BLaER1 treated with 17β-estradiol and CSF1 and Interleukin-3, amounts not matched to agents 10 nM and 100 nM (cell line): ENCODE results near the gene SUPT3H.
"Not testable (repeated sequence)": the region's sequence is repeated elsewhere in the genome, so short reads cannot be mapped to it uniquely, and the experiment has no call there.

ENCODE experiments used
- H3K27ac ChIP-seq, 11 experiments: shearing (Covaris generic); formaldehyde crosslinking; 2 replicates each; pipeline ENCODE4 v1.8.1; 2022
- H3K27me3 ChIP-seq, 11 experiments: shearing (Covaris generic); formaldehyde crosslinking; 2 replicates each; pipeline ENCODE4 v1.8.1; 2022
- H3K36me3 ChIP-seq, 11 experiments: shearing (Covaris generic); formaldehyde crosslinking; 2 replicates each; pipeline ENCODE4 v1.8.1; 2022
- H3K4me1 ChIP-seq, 10 experiments: shearing (Covaris generic); formaldehyde crosslinking; 2 replicates each; pipeline ENCODE4 v1.8.1; 2022
- H3K4me2 ChIP-seq, 11 experiments: shearing (Covaris generic); formaldehyde crosslinking; 2 replicates each; pipeline ENCODE4 v1.8.1; 2022
- H3K4me3 ChIP-seq, 10 experiments: shearing (Covaris generic); formaldehyde crosslinking; 2 replicates each; pipeline ENCODE4 v1.8.1; 2022
- H3K9ac ChIP-seq, 11 experiments: shearing (Covaris generic); formaldehyde crosslinking; 2 replicates each; pipeline ENCODE4 v1.8.1; 2022
- H3K9me3 ChIP-seq, 11 experiments: shearing (Covaris generic); formaldehyde crosslinking; replicated peaks in 1 of 11; 2 replicates each; pipeline ENCODE4 v1.8.1; 2022
- H4K20me1 ChIP-seq, 11 experiments: shearing (Covaris generic); formaldehyde crosslinking; 2 replicates each; pipeline ENCODE4 v1.8.1; 2022
- Cebpa-rat ChIP-seq, 11 experiments: shearing (Covaris generic); IDR thresholded peaks; 2 replicates each; pipeline ENCODE4 v1.8.1; 2022

SUPT3H gene

DNA sequence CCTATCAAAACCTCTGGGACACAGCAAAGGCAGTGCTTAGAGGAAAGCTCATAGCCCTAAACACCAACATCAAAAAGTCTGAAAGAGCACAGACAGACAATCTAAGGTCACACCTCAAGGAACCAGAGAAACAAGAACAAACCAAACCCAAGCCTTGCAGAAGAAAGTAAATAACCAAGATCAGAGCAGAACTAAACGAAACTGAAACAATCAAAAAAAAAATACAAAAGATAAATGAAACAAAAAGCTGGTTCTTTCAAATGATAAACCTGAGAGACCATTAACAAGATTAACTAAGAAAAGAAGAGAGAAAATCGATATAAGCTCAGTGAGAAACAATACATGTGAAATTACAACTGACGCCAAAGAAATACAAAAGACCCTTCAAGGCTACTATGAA is 84.4 kb downstream of the SUPT3H start:
- H3K4me1 ChIP-seq: no peaks in the 10 kb centered on the region
- no peak overlapping the region for H3K9ac ChIP-seq
- H3K9me3 ChIP-seq: peaks cover 10 to 34% (median 15%) of the 10 kb centered on the region in 11 experiments; a peak in 17 of 22 replicates
- H4K20me1 ChIP-seq: no peaks in the 10 kb centered on the region
- no peak overlapping the region for H3K4me3 ChIP-seq
- H3K27ac ChIP-seq: no peak overlapping the region
- H3K27me3 ChIP-seq: no peaks in the 10 kb centered on the region
- no peak for TF ChIP-seq Cebpa-rat (IDR thresholded peaks at IDR 0.05)
- no peak overlapping the region for H3K4me2 ChIP-seq
- H3K36me3 ChIP-seq: no peaks in the 10 kb centered on the region

DNA sequence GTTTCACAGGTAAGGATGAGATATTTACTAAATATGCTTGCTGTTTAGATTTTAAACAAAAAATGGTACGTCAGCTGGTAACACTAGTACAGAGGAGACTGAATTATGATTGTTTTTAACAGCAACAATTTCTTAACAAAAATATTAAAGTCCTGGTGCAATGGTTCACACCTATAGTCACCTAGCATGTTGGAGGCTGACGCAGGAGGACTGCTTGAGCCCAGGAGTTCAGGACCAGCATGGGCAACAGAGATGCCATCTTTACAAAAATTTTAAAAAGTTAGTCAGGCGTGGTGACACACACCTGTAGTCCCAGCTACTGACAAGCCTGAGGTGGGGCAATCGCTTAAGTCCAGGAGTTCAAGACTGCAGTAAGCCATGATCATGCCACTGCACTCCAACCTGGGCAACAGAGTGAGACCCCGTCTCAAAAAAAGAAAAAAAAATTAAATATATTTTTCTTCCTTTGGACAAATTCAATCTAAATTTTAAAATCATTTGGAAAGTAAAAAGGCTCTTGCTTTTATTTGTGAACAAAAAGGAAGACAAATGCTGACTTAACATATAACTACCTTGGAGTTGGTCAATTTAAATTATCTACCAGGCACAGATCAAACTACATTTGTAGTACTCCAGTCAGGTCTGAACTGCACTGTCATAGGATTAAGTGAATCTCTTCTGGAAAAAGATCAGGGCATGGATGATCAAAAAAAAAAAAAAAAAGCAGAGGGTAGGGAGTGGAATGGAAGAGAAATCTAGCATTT is 87.8 kb downstream of the SUPT3H start:
- no peak for TF ChIP-seq Cebpa-rat (IDR thresholded peaks at IDR 0.05)
- Histone ChIP-seq H3K27ac (no peak overlapping the region), H4K20me1 (no peaks in the 10 kb centered on the region), H3K27me3 (no peaks in the 10 kb centered on the region), H3K36me3 (no peaks in the 10 kb centered on the region), H3K9ac (no peak overlapping the region), H3K4me3 (no peak overlapping the region), H3K4me2 (no peak overlapping the region), H3K9me3 (peaks cover 10 to 33% (median 14%) of the 10 kb centered on the region in 11 experiments; a peak in 17 of 22 replicates), H3K4me1 (no peaks in the 10 kb centered on the region)

DNA sequence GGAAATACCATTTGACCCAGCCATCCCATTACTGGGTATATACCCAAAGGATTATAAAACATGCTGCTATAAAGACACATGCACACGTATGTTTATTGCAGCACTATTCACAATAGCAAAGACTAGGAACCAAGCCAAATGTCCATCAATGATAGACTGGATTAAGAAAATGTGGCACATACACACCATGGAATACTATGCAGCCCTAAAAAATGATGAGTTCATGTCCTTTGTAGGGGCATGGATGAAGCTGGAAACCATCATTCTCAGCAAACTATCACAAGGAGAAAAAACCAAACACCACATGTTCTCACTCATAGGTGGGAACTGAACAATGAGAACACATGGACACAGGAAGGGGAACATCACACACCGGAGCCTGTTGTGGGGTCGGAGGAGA is 91.0 kb downstream of the SUPT3H start:
- H3K9me3 ChIP-seq: peaks cover 5 to 16% (median 6%) of the 10 kb centered on the region in 11 experiments; a peak in 21 of 22 replicates
- H3K4me3 ChIP-seq, H3K27me3 ChIP-seq, H3K36me3 ChIP-seq, H3K9ac ChIP-seq, H3K27ac ChIP-seq, H4K20me1 ChIP-seq, H3K4me2 ChIP-seq, H3K4me1 ChIP-seq: not testable (repeated sequence)

DNA sequence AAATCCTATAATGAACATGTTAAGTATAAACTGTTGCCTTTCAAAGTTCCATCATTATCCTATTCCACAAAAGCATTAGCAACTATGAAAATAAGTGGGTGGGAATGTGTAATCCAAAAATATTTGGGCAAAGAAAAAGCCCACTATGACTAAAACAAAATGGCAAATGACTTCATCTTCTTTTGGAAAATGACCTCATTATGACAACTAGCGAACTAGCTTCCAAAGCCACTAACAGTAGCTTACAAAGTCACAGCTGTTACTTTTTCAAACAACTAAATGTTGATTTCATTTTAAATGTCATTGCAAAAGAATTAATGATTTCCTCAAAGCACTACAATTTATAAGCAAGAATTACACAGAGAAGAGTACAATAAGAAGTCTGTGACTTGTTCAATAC is 99.4 kb downstream of the SUPT3H start:
- Histone ChIP-seq H3K36me3 (no peaks in the 10 kb centered on the region; a peak in 1 of 22 replicates), H4K20me1 (no peaks in the 10 kb centered on the region), H3K4me1 (no peaks in the 10 kb centered on the region), H3K27ac (no peak overlapping the region), H3K9me3 (peaks cover 13 to 26% (median 14%) of the 10 kb centered on the region in 11 experiments; a peak in 21 of 22 replicates), H3K9ac (no peak overlapping the region), H3K4me2 (no peak overlapping the region), H3K4me3 (no peak overlapping the region), H3K27me3 (no peaks in the 10 kb centered on the region; a peak in 1 of 22 replicates)
- TF ChIP-seq Cebpa-rat (IDR thresholded peaks at IDR 0.05): no peak

DNA sequence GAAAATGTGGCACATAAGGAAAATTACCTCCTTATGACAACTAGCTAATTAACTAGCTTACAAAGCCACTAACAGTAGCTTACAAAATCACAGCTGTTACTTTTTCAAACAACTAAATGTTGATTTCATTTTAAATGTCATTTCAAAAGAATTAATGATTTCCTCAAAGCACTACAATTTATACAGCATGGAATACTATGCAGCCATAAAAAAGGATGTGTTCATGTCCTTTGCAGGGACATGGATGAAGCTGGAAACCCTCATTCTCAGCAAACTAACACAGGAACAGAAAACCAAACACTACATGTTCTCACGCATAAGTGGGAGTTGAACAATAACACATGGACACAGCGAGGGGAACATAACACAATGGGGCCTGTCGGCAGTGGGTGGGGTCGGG is 100.0 kb downstream of the SUPT3H start:
- H4K20me1 ChIP-seq, H3K4me3 ChIP-seq, H3K27ac ChIP-seq, H3K36me3 ChIP-seq, H3K9ac ChIP-seq, H3K4me2 ChIP-seq, H3K27me3 ChIP-seq, H3K4me1 ChIP-seq: not testable (repeated sequence)
- H3K9me3 ChIP-seq: peaks cover 13 to 31% (median 14%) of the 10 kb centered on the region in 11 experiments; a peak in 21 of 22 replicates

DNA sequence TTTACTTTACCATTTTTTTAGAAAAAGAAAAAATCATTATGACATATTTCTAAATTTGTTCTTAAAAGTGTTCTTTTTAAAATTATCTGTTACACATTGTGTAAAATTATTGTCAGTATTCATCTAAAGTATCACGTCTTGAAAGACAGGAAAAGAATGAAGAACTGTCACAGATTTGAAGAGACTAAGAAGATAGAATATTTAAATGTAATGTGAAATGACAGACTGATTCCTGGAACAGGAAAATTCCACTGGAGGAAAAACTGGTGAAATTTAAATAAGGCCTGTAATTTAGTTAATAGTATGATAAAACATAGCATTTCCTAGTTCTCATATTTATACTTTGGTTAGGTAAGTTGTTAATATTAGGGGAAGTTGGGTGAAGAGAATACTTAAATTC is 102.4 kb downstream of the SUPT3H start:
- H3K4me2 ChIP-seq: no peak overlapping the region
- peaks cover 0 to 3% (median 0%) of the 10 kb centered on the region in 11 experiments; a peak in 1 of 22 replicates for H3K36me3 ChIP-seq
- H3K9me3 ChIP-seq: peaks cover 9 to 37% (median 12%) of the 10 kb centered on the region in 11 experiments
- no peak overlapping the region for H3K4me3 ChIP-seq
- H3K4me1 ChIP-seq: no peaks in the 10 kb centered on the region
- H4K20me1 ChIP-seq: no peaks in the 10 kb centered on the region
- H3K9ac ChIP-seq: no peak overlapping the region
- no peak for TF ChIP-seq Cebpa-rat (IDR thresholded peaks at IDR 0.05)
- no peak overlapping the region for H3K27ac ChIP-seq
- H3K27me3 ChIP-seq: no peaks in the 10 kb centered on the region; a peak in 1 of 22 replicates

DNA sequence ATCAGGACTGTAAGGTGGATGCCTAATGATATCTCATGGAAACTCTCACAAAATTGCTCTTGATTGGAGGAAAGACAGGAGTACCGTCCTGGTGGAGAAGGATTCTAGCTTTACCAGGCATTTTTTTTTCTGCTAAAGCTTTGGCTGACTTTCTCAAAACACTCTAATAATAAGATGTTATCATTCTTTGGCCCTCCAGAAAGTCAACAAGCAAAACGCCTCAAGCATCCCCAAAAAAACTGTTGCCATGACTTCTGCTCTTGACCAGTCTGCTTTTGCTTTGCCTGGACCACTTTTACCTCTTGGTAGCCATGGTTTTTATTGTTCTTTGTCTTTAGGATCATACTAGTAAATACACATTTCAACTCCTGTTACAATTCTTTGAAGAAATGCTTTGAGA is 105.1 kb downstream of the SUPT3H start:
- H3K9ac ChIP-seq: no peak overlapping the region
- peaks cover 9 to 30% (median 12%) of the 10 kb centered on the region in 11 experiments; a peak in 21 of 22 replicates for H3K9me3 ChIP-seq
- no peaks in the 10 kb centered on the region for H3K4me1 ChIP-seq
- H3K4me3 ChIP-seq: no peak overlapping the region
- H3K27me3 ChIP-seq: no peaks in the 10 kb centered on the region
- H4K20me1 ChIP-seq: no peaks in the 10 kb centered on the region
- no peak overlapping the region for H3K4me2 ChIP-seq
- H3K27ac ChIP-seq: no peak overlapping the region
- TF ChIP-seq Cebpa-rat (IDR thresholded peaks at IDR 0.05): no peak
- H3K36me3 ChIP-seq: peaks cover 0 to 3% (median 0%) of the 10 kb centered on the region in 11 experiments; a peak in 1 of 22 replicates

DNA sequence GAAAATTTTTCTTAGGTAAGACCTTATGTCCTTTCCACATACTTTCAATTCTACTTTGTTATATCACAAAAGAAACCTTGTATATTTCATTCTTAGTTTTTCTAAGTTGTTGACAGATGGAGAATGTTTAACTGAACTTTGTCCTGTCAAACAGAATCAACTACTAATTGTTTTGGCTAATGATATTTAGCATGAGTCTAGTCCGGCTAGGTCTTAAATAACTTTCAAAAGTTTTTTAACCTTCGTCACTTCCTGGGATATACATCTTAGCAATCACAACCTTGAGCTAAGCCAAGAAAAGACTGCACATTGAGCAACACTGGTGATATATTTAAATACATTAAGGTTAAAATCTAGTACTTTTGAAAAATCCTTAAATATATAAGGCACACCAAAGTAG is 112.5 kb downstream of the SUPT3H start:
- Histone ChIP-seq H3K9me3 (peaks cover 0 to 1% (median 0%) of the 10 kb centered on the region in 11 experiments; a peak in 3 of 22 replicates), H3K4me3 (no peak overlapping the region), H3K9ac (no peak overlapping the region), H3K36me3 (no peaks in the 10 kb centered on the region), H3K27ac (no peak overlapping the region), H3K4me2 (no peak overlapping the region), H4K20me1 (no peaks in the 10 kb centered on the region), H3K4me1 (no peaks in the 10 kb centered on the region), H3K27me3 (no peaks in the 10 kb centered on the region)
- no peak for TF ChIP-seq Cebpa-rat (IDR thresholded peaks at IDR 0.05)

DNA sequence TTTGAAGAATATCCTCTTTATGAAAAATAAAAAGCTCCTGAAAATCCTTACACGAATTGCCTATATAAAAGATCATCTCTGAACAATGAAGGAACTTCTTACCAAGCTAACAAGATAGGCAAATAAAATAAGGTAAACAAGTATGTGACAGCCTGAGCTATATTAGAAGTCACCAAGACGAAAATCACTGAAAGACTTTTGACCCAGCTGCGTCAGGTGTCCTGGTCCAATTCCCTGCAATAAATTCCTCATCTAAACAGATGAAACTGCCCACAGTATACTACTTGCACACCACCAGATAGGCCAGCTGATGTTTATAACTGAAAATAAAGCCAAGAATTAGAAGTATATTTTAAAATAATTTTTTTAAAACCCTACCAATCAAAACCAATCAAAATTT is 117.0 kb downstream of the SUPT3H start:
- H3K9me3 ChIP-seq: no peaks in the 10 kb centered on the region
- no peaks in the 10 kb centered on the region for H3K36me3 ChIP-seq
- no peaks in the 10 kb centered on the region for H3K27me3 ChIP-seq
- no peak overlapping the region for H3K4me2 ChIP-seq
- no peaks in the 10 kb centered on the region for H4K20me1 ChIP-seq
- no peaks in the 10 kb centered on the region for H3K4me1 ChIP-seq
- no peak overlapping the region for H3K9ac ChIP-seq
- H3K27ac ChIP-seq: no peak overlapping the region
- H3K4me3 ChIP-seq: no peak overlapping the region
- TF ChIP-seq Cebpa-rat (IDR thresholded peaks at IDR 0.05): no peak
